MM.1S (cell line): Measurements from ENCODE around the gene PARP4.

ENCODE experiments used
- DNase-seq: peaks from one replicate; pipeline ENCODE4 v3.0.0-alpha.2; 2015
- H2AFZ ChIP-seq: fragments of 300-600 bp; sonication (generic); 2 replicates; pipeline ENCODE4 v1.6.0; 2016; ENCODE audit warnings: antibody characterized with exemption, low read length
- H3F3A ChIP-seq: fragments of 300-600 bp; sonication (generic); 2 replicates; pipeline ENCODE4 v1.6.1; 2016; ENCODE audit warnings: mild to moderate bottlenecking, antibody characterized with exemption, low read length, moderate library complexity, mixed read lengths; ENCODE audit not compliant: insufficient read depth
- H3K27ac ChIP-seq: fragments of 300-600 bp; sonication (generic); 2 replicates; pipeline ENCODE4 v1.5.1; 2016; ENCODE audit warnings: mild to moderate bottlenecking, low read length
- H3K27me3 ChIP-seq: fragments of 300-600 bp; sonication (generic); replicated peaks from 2 replicates; pipeline ENCODE4 v1.6.0; 2016; ENCODE audit warnings: low read length; ENCODE audit not compliant: insufficient read depth
- H3K36me3 ChIP-seq: fragments of 300-600 bp; sonication (generic); replicated peaks from 2 replicates; pipeline ENCODE4 v1.6.1; 2016; ENCODE audit warnings: mild to moderate bottlenecking, low read length, mixed read lengths; ENCODE audit not compliant: insufficient read depth
- H3K4me1 ChIP-seq: fragments of 300-600 bp; sonication (generic); 2 replicates; pipeline ENCODE4 v1.6.1; 2016; ENCODE audit warnings: low read length, mixed read lengths
- H3K4me2 ChIP-seq: fragments of 300-600 bp; sonication (generic); 2 replicates; pipeline ENCODE4 v1.6.0; 2016; ENCODE audit warnings: low read depth, low read length
- H3K4me3 ChIP-seq: fragments of 300-600 bp; sonication (generic); 2 replicates; pipeline ENCODE4 v1.5.1; 2016; ENCODE audit warnings: low read length, mixed read lengths
- H3K79me2 ChIP-seq: fragments of 300-600 bp; sonication (generic); 2 replicates; pipeline ENCODE4 v1.6.1; 2016; ENCODE audit warnings: mixed run types, low read length, mixed read lengths
- H3K9ac ChIP-seq: fragments of 300-600 bp; sonication (generic); 2 replicates; pipeline ENCODE4 v1.6.1; 2016; ENCODE audit warnings: low read length, mixed read lengths
- H3K9me2 ChIP-seq: fragments of 300-600 bp; sonication (generic); replicated peaks from 2 replicates; pipeline ENCODE4 v1.6.1; 2016; ENCODE audit warnings: mild to moderate bottlenecking, low read length, mixed read lengths; ENCODE audit not compliant: insufficient read depth
- H3K9me3 ChIP-seq: fragments of 300-600 bp; sonication (generic); replicated peaks from 2 replicates; pipeline ENCODE4 v1.6.1; 2016; ENCODE audit warnings: mild to moderate bottlenecking, low read length, mixed read lengths; ENCODE audit not compliant: insufficient read depth
- H4K20me1 ChIP-seq: fragments of 300-600 bp; sonication (generic); 2 replicates; pipeline ENCODE4 v1.6.1; 2016; ENCODE audit warnings: mild to moderate bottlenecking, low read length, moderate library complexity, mixed read lengths; ENCODE audit not compliant: insufficient read depth
- EZH2 ChIP-seq: fragments of 300-600 bp; sonication (generic); optimal IDR thresholded peaks from 2 replicates; pipeline ENCODE3; 2017; ENCODE audit warnings: low read depth, mild to moderate bottlenecking, antibody characterized with exemption, low read length, mixed read lengths
- EZH2phosphoT487 ChIP-seq: fragments of 300-600 bp; sonication (generic); IDR thresholded peaks from 2 replicates; pipeline ENCODE4 v1.6.1; 2018; ENCODE audit warnings: antibody characterized with exemption, low read length
- TF ChIP-seq, protein P1 (sequence below): fragments of 300-600 bp; sonication (generic); IDR thresholded peaks from 2 replicates; pipeline ENCODE4 v1.5.1; 2016; ENCODE audit warnings: antibody characterized with exemption, low read length, mixed read lengths

PARP4 gene

DNA sequence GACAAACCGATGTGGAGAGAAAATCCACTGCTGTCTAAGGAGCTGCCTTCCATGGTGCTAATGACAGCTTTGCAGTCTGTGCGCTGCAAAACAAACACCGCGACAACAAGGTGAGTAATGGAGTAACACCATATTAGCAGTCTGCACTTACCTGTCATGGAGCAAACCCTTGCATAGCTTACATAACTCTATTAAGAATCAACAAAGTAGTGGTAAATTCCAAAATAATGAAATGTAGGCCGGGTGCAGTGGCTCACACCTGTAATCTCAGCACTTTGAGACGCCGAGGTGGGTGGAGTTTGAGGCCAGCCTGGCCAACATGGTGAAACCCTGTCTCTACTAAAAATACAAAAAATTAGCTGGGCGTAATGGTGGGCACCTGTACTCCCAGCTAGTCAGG, 56.2 kb downstream of the PARP4 start:
- Histone ChIP-seq H3K9ac (no peak overlapping the region), H3K4me3 (no peak overlapping the region), H3K9me2 (no peaks in the 10 kb centered on the region), H3K79me2 (no peaks in the 10 kb centered on the region), H3K27ac (no peak overlapping the region), H3K9me3 (no peaks in the 10 kb centered on the region), H3K4me1 (no peaks in the 10 kb centered on the region), H3F3A (no peaks in the 10 kb centered on the region; the same call in 1 of the 2 replicates), H2AFZ (no peak overlapping the region), H3K27me3 (no peaks in the 10 kb centered on the region), H4K20me1 (no peaks in the 10 kb centered on the region), H3K36me3 (no peaks in the 10 kb centered on the region), H3K4me2 (no peak overlapping the region)
- TF ChIP-seq EZH2: no peak
- TF ChIP-seq, protein P1, sequence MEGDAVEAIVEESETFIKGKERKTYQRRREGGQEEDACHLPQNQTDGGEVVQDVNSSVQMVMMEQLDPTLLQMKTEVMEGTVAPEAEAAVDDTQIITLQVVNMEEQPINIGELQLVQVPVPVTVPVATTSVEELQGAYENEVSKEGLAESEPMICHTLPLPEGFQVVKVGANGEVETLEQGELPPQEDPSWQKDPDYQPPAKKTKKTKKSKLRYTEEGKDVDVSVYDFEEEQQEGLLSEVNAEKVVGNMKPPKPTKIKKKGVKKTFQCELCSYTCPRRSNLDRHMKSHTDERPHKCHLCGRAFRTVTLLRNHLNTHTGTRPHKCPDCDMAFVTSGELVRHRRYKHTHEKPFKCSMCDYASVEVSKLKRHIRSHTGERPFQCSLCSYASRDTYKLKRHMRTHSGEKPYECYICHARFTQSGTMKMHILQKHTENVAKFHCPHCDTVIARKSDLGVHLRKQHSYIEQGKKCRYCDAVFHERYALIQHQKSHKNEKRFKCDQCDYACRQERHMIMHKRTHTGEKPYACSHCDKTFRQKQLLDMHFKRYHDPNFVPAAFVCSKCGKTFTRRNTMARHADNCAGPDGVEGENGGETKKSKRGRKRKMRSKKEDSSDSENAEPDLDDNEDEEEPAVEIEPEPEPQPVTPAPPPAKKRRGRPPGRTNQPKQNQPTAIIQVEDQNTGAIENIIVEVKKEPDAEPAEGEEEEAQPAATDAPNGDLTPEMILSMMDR: no peak
- no peak for TF ChIP-seq EZH2phosphoT487
- no peak for DNase-seq

DNA sequence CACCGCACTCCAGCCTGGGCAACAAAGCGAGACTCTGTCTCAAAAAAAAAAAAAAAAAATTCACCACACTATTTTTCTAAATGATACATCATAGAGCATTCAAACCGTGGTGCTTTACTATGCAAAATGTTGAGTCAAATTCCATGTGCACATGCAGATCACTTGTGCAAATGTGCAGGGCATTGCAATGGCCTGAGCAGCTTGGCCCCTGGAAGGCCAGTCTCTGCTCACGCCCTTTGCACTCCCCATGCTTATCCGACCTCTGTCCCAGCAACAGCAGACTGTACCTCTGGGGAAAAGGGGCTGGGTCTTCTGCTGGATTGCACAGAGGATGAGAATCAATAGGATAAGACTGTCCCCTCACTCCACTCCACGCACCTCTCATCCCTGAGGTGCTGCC, 58.5 kb downstream of the PARP4 start:
- Histone ChIP-seq H4K20me1 (no peaks in the 10 kb centered on the region), H3K4me2 (no peak overlapping the region), H3K36me3 (no peaks in the 10 kb centered on the region), H3K27me3 (no peaks in the 10 kb centered on the region), H3K9me3 (no peaks in the 10 kb centered on the region), H3K4me1 (no peaks in the 10 kb centered on the region), H3K79me2 (no peaks in the 10 kb centered on the region), H3K27ac (no peak overlapping the region), H3K4me3 (no peak overlapping the region), H3K9ac (no peak overlapping the region), H2AFZ (no peak overlapping the region), H3K9me2 (no peaks in the 10 kb centered on the region), H3F3A (no peaks in the 10 kb centered on the region; the same call in 1 of the 2 replicates)
- no peak for DNase-seq
- TF ChIP-seq, protein P1: no peak
- no peak for TF ChIP-seq EZH2
- no peak for TF ChIP-seq EZH2phosphoT487

DNA sequence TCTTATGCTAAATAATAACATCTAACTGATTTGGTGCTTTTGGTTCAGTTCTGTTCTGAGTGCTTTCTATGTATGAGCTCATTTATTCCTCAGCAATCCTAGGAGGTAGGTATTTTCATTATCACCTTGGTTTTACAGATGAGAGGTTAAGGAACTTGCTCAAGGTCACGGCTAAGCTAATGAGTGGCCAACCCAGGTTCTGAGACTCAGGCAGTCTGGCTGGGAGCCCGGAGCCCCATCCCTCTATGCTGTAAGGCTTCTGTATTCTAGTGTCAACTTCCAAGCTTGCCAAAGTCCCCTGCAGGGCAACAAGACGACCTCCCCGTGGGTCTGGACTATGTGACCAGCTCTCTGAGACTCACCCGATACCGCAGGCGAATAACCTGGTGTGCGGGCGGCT, 60.5 kb downstream of the PARP4 start:
- Histone ChIP-seq H3K4me2 (no peak overlapping the region), H3K27me3 (no peaks in the 10 kb centered on the region), H3K4me3 (no peak overlapping the region), H2AFZ (no peak overlapping the region), H4K20me1 (no peaks in the 10 kb centered on the region), H3K9me3 (no peaks in the 10 kb centered on the region), H3K9me2 (no peaks in the 10 kb centered on the region), H3K79me2 (no peaks in the 10 kb centered on the region), H3K9ac (no peak overlapping the region), H3F3A (no peaks in the 10 kb centered on the region), H3K4me1 (no peaks in the 10 kb centered on the region), H3K36me3 (no peaks in the 10 kb centered on the region), H3K27ac (no peak overlapping the region)
- no peak for DNase-seq
- TF ChIP-seq, protein P1: no peak
- TF ChIP-seq EZH2 (no peak), EZH2phosphoT487 (no peak)
